ENCODE measurements around the gene G6PC1.

Gene G6PC1

DNA sequence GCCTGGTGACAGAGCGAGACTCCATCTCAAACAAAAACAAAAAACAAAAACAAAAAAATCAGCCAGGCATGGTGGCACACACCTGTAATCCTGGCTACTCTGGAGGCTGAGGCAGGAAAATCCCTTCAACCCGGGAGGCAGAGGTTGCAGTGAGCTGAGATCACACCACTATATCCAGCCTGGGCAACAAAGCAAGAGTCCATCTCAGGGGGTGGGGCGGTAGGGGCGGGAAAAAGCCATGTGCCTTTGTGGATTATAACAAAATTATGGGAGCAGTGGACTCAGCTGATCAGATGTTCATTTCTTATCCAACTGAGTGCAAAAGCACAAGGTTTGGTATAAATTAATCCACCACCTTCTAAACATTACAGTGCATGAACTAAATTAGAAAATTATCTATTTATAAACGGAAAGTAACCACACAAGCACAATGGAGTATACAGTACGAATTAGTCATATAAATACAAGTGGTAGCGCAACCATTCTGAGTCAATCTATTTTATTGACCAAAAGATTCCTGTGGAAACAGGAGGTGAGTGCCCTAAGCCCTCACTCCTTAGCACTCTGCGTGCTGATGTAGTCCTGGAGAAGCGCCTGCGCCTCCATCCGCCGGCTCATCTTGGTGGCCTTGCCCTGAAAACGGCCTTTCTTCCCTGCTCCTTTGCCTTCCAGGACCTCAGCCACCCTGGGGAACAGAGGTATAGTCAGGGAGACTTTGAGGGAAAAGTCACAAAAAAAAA is 49.6 kb downstream of the G6PC1 start:
- no peak for DNase-seq

Measured in activated gamma-delta T cell (primary cell).